ENCODE data around the gene CNOT11.
"Not testable (repeated sequence)": the region's sequence is repeated elsewhere in the genome, so short reads cannot be mapped to it uniquely, and the experiment has no call there.

Gene CNOT11

DNA sequence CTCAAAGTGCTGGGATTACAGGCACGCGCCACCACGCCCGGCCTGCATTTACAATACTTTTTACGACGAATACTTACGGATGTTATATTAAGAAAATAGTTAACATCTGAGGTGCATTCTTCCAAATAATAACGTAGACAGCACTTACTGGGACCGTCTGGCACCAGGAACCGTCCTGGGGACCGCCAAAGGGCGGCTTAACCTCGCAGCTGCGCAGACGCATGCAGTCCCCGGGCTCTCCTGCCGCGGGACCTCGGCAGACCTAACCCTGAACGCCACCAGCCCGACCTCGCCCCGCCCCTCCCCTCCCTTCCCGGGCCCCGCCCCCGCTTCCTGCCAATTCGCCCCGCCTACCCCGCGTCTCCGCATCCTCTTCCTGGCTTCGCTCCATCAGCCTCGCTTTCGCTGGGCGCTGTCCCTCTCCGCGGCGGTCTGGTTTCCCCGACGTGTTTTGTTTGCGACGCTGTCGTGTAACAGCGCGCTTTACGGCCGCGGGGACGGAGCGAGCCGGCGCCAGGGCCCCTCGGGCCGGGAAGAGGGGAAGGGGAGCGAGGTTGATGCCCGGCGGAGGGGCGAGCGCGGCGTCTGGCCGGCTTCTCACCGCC is at the start of gene CNOT11:
TSS of gene CNOT11 (plus strand) at position 479 of the 605 bp plus-strand sequence. CDS start at position 558, 79 bp downstream.
- peak; percentile 97 for DNase-seq (ENCODE audit: low read depth)

DNA sequence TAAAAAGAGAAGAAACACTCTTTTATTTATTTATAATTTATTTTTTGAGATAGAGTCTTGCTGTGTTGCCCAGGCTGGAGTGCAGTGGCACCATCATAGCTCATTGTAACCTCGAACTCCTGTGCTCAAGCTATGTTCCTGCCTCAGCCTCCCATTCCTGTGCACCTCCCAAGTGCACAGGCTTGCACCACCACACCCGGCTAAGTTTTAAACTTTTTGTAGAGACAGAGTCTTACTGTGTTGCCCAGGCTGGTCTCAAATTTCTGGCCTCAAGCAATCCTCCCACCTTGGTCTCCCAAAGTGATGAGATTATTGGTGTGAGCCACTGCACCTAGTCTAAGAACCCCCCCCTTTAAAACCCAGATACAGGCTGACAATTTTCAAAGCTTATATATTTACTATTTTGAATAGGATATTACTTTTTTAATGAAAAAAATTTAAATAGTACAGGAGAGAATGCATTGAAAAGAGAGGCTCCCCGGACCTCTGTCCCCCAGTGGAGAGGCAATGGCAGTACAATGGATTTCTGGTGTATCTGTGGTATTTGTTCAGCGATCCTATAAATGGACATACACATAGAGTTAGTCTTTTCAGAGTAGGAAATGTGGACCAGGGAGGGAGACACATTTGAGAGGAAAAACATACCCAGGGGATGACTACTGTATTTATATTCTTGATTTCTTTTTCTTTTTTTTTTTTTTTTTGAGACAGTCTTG is 48.1 kb upstream of the CNOT11 start:
- DNase-seq (ENCODE audit: low read depth), result no peak

DNA sequence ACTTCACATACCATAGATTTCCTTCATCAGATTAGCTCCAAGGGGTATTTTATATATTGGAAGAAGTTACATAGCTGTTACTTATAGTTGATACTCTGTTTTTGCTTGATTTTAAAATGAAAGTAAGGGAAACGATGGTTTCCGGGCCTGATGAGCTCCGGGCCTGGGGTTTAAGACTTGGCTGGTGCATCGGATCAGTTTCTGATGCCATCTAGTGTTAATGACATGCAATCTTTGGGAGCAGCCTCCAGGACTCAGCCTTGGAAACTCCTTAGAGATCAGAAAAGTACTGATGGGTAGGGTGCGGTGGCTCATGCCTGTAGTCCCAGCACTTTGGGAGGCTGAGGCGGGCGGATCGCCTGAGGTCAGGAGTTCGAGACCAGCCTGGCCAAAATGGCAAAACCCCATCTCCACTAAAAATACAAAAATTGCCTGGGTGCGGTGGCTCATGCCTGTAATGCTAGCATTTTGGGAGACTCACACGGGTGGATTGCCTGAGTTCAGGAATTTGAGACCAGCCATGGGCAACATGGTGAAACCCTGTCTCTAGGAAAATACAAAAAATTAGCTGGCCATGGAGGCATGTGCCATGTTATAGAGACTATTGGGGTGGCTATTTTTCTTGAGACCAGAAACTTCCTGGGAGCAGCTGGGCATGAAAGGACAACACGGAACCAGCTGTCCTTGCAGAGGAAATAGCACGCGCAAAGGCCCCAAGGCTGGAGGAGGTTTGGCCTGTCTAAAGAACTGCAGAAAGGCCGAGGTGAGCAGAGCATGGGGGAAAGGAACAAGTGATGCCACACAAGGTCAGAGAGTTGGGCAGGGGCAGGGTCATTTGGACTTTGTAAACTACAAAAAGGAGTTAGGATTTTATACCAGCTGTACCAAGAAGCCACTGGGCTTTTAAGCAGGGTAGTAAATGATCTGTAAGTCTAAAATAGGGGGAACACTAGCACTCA is 46.9 kb upstream of the CNOT11 start:
- DNase-seq (ENCODE audit: low read depth), result no peak

DNA sequence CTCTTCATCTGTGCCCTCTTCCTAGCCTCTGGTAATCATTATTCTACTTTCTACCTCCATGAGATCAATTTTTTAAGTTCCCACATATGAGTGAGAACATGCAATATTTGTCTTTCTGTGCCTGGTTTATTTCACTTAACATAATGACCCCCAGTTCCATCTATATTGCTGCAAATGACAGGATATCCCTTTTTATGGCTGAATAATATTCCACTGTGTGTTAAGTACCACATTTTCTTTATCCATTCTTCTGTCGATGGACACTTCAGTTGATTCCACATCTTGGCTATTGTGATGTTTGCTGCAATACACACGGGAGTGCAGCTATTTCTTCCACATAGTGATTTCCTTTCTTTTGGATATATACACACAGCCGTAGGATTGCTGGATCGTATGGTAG is 43.9 kb upstream of the CNOT11 start:
- DNase-seq (ENCODE audit: low read depth), result no peak

- no peak for DNase-seq (ENCODE audit: low read depth)
Observed at GRCh38 chr2:101219246-101219645, 33.4 kb upstream of the CNOT11 start.

GRCh38 chr2:101220091-101220490 is 32.6 kb upstream of the CNOT11 start:
- not testable (repeated sequence) for DNase-seq (ENCODE audit: low read depth)

DNA sequence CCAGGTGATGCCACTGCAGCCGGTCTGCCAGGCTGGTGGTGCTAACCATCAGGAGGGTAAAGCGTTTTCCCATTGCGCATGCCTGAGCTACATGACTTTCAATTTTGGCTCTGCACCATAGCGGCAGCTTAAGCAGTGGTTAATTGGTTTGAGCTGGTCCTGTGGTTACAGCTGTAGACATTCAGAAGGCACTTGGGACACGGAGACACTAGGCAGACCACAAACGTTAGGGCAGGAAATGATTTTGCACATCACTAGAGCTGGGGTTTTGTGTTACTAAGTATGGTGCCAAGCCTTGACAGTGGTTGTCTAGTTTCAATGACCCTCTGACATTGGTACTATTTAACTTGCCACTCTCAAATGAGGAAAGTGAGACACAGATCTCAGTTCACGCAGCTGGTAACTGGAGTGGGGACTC is 28.9 kb upstream of the CNOT11 start:
- peak; percentile 11 for DNase-seq (ENCODE audit: low read depth)

GRCh38 chr2:101230541-101231001 is 22.1 kb upstream of the CNOT11 start:
- no peak for DNase-seq (ENCODE audit: low read depth)

- DNase-seq (ENCODE audit: low read depth), result no peak
Observed at GRCh38 chr2:101231240-101231639, 21.4 kb upstream of the CNOT11 start.

- DNase-seq (ENCODE audit: low read depth), result no peak
Observed at GRCh38 chr2:101231937-101232730, 20.6 kb upstream of the CNOT11 start.

GRCh38 chr2:101232770-101233169 is 19.9 kb upstream of the CNOT11 start:
- no peak for DNase-seq (ENCODE audit: low read depth)

GRCh38 chr2:101234169-101234938 is 18.3 kb upstream of the CNOT11 start:
- no peak for DNase-seq (ENCODE audit: low read depth)

DNA sequence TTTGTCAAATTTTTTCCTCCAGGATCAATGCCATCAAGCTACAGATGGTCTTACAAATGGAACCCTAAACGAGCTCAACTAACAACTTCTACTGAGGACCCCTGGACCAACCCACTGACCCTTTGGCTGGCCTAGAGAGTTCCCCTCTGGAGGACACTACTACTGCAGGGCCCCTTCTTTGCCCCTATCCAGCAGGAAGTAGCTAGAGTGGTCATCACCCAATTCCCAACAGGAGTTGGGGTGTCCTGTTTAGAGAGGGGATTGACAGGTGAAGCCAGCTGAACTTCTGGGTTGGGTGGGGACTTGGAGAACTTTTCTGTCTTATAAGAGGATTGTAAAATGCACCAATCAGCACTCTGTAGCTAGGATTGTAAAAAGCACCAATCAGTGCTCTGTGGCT is 16.7 kb upstream of the CNOT11 start:
- DNase-seq (ENCODE audit: low read depth), result not testable (repeated sequence)

DNA sequence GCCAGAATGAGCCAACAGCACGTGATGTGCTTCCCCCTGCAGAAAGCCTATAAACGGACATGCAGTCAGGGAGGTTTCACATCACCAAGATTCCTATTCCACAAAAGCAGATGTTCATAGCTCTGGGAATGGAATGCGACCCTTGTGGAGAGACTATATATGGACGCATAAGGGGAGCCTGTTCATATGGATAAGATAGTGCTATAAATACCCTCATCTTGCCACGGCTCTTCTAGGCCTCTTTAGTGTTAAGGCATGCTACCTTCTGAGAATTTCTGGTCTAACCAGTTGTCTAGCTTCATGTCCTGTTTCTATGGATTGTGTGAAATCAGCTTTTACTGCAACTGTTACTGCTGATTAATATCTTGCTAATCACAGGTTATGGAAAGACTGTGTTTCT is 14.7 kb upstream of the CNOT11 start:
- not testable (repeated sequence) for DNase-seq (ENCODE audit: low read depth)

DNA sequence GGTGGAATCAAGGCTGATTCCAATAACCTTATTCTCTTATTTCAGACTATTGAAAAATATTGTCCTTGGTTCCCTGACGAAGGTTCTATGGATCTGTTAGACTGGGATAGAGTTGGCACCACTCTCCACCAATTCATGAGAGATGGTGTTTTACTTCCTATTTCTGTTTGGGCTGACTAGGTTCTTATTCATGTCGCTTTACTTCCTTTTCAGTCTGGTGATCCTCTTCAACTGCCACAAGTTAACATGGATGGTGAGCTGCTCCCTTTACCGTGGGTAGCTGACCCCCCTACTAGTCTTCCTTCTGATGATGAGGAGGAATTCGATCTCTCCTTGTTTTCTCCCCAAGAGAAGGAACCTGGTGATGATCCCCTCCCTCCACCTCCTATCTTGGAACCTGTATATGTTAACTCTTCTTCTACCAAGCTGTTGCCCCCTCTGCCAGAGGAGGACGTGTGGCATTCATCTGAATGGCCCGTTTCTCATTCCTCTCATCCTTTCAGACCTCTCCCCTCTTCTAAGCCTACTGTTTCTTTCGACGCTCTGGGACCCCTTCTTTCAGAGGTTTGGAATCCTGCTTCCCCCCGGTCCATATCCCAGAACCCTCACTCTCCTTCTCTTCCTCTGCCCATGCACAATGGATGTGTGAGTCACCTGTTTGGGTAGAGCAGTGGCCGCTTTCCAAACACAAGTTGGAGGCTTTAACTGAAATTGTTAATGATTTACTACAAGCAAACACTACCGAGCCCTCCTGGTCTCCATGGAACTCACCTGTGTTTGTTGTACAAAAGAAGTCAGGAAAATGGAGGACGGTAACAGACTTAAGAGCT is 13.5 kb upstream of the CNOT11 start:
- no peak for DNase-seq (ENCODE audit: low read depth)

- not testable (repeated sequence) for DNase-seq (ENCODE audit: low read depth)
Observed at GRCh38 chr2:101239760-101240118, 12.9 kb upstream of the CNOT11 start.

- not testable (repeated sequence) for DNase-seq (ENCODE audit: low read depth)
Observed at GRCh38 chr2:101240694-101241093, 12.0 kb upstream of the CNOT11 start.

DNA sequence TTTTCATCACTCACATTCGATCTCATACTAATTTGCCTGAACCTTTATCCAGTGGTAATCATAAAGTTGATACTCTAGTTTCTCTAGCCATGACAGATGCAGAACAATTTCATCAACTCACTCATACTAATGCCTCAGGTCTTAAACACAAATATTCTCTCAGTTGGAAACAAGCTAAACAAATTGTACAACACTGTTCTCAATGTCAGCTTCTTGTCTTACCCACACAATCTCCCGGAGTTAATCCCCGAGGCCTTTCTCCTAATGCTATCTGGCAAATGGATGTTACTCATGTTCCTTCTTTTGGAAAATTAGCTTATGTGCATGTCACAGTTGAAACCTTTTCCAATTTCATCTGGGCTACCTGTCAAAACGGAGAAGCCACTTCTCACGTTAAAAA is 11.5 kb upstream of the CNOT11 start:
- DNase-seq (ENCODE audit: low read depth), result no peak

- DNase-seq (ENCODE audit: low read depth), result not testable (repeated sequence)
Observed at GRCh38 chr2:101244373-101244772, 8.3 kb upstream of the CNOT11 start.

GRCh38 chr2:101244899-101245298 is 7.8 kb upstream of the CNOT11 start:
- not testable (repeated sequence) for DNase-seq (ENCODE audit: low read depth)
